Measurements from ENCODE around the gene TLN1.

Gene TLN1

GRCh38 chr9:35732185-35732799 is at the start of gene TLN1, which contains the start of gene CREB3:
TLN1 (minus strand) TSS chr9:35732195; CDS start chr9:35725694, 6,501 bp downstream.
CREB3 (plus strand) TSS chr9:35732666; CDS start chr9:35732773, 107 bp downstream.
- peak; percentile 98 to 99 for DNase-seq

- no peak for DNase-seq
Measured at GRCh38 chr9:35781066-35781465, 49.1 kb upstream of the TLN1 start.

GRCh38 chr9:35778496-35778895 is 46.5 kb upstream of the TLN1 start:
- DNase-seq: no peak

- DNase-seq: no peak
Measured at GRCh38 chr9:35776018-35776417, 44.0 kb upstream of the TLN1 start.

GRCh38 chr9:35774907-35775635 is 43.1 kb upstream of the TLN1 start:
- no peak for DNase-seq

- DNase-seq: no peak
Measured at GRCh38 chr9:35771943-35772342, 39.9 kb upstream of the TLN1 start.

- DNase-seq: no peak
Measured at GRCh38 chr9:35771534-35771933, 39.5 kb upstream of the TLN1 start.

GRCh38 chr9:35771075-35771433 is 39.1 kb upstream of the TLN1 start:
- DNase-seq: no peak

- no peak for DNase-seq
Measured at GRCh38 chr9:35769763-35770162, 37.8 kb upstream of the TLN1 start.

GRCh38 chr9:35767458-35767857 is 35.5 kb upstream of the TLN1 start:
- DNase-seq: no peak

GRCh38 chr9:35766997-35767396 is 35.0 kb upstream of the TLN1 start:
- DNase-seq: no peak

- no peak for DNase-seq
Measured at GRCh38 chr9:35763803-35764202, 31.8 kb upstream of the TLN1 start.

- DNase-seq: no peak
Measured at GRCh38 chr9:35763181-35763580, 31.2 kb upstream of the TLN1 start.

GRCh38 chr9:35760651-35761050 is 28.7 kb upstream of the TLN1 start:
- no peak for DNase-seq

- no peak for DNase-seq
Measured at GRCh38 chr9:35759795-35760194, 27.8 kb upstream of the TLN1 start.

GRCh38 chr9:35758475-35759050 is 26.6 kb upstream of the TLN1 start:
- DNase-seq: no peak

GRCh38 chr9:35757892-35758275 is 25.9 kb upstream of the TLN1 start:
- no peak for DNase-seq

GRCh38 chr9:35757226-35757891 is 25.4 kb upstream of the TLN1 start:
- DNase-seq: peak in 1 of 2 donors; percentile 13

- DNase-seq: peak; percentile 73 to 79
Measured at GRCh38 chr9:35756275-35757225, 24.6 kb upstream of the TLN1 start.

GRCh38 chr9:35755071-35755470 is 23.1 kb upstream of the TLN1 start:
- DNase-seq: no peak

GRCh38 chr9:35754264-35754663 is 22.3 kb upstream of the TLN1 start, which contains the start of gene MSMP:
MSMP (minus strand) TSS chr9:35754276; CDS start chr9:35754129, 147 bp downstream.
- DNase-seq: no peak

GRCh38 chr9:35753466-35753865 is 21.5 kb upstream of the TLN1 start:
- no peak for DNase-seq

GRCh38 chr9:35750256-35750531 is 18.2 kb upstream of the TLN1 start:
- no peak for DNase-seq
